ACC112 (cell line): ENCODE measurements around the gene NEURL2.

Experiments
- H2AFZ ChIP-seq: fragments of 200-600 bp; sonication (generic); one replicate; pipeline ENCODE4 v1.6.0; 2017; ENCODE audit warnings: antibody characterized with exemption, low read length; ENCODE audit not compliant: unreplicated experiment
- H3K27ac ChIP-seq: fragments of 200-600 bp; sonication (generic); 2 replicates; pipeline ENCODE4 v1.5.1; 2014; ENCODE audit warnings: low read depth, mild to moderate bottlenecking, antibody characterized with exemption, low read length, moderate library complexity
- H3K27me3 ChIP-seq: fragments of 200-600 bp; sonication (generic); 2 replicates; pipeline ENCODE4 v1.6.1; 2014; ENCODE audit warnings: mild to moderate bottlenecking, antibody characterized with exemption, low read length, moderate library complexity, mixed read lengths; ENCODE audit not compliant: insufficient read depth
- H3K36me3 ChIP-seq: fragments of 200-600 bp; sonication (generic); 2 replicates; pipeline ENCODE4 v1.6.1; 2016; ENCODE audit warnings: mild to moderate bottlenecking, antibody characterized with exemption, low read length, moderate library complexity, mixed read lengths; ENCODE audit not compliant: insufficient read depth
- H3K4me1 ChIP-seq: fragments of 200-600 bp; sonication (generic); one replicate; pipeline ENCODE4 v1.6.1; 2016; ENCODE audit warnings: low read length, mixed read lengths; ENCODE audit not compliant: insufficient read depth, unreplicated experiment, control insufficient read depth
- H3K4me3 ChIP-seq: fragments of 200-600 bp; sonication (generic); 2 replicates; pipeline ENCODE4 v1.5.1; 2014; ENCODE audit warnings: mild to moderate bottlenecking, low read depth, low read length
- H3K79me2 ChIP-seq: fragments of 200-600 bp; sonication (generic); one replicate; pipeline ENCODE4 v1.6.0; 2016; ENCODE audit warnings: low read length; ENCODE audit not compliant: control insufficient read depth, unreplicated experiment, insufficient read depth

Gene NEURL2

DNA sequence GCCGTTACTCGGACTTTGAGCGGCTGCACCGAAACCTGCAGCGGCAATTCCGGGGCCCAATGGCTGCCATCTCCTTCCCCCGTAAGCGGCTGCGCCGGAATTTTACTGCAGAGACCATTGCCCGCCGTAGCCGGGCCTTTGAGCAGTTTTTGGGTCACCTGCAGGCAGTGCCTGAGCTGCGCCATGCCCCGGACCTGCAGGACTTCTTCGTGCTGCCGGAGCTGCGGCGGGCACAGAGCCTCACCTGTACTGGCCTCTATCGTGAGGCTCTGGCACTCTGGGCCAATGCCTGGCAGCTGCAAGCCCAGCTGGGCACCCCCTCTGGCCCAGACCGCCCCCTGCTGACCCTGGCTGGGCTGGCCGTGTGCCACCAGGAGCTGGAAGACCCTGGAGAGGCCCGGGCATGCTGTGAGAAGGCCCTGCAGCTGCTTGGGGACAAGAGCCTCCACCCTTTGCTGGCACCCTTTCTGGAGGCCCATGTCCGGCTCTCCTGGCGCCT lies 50.3 kb downstream of the NEURL2 start:
- Histone ChIP-seq H3K27me3 (no peaks in the 10 kb centered on the region), H3K27ac (no peak overlapping the region), H3K4me1 (peaks cover 8% of the 10 kb centered on the region), H2AFZ (no peak overlapping the region), H3K36me3 (peaks cover 6% of the 10 kb centered on the region; the same call in 1 of the 2 replicates), H3K79me2 (peaks cover 1% of the 10 kb centered on the region), H3K4me3 (no peak overlapping the region)
